HEK293 (cell line): ENCODE data around the gene GPR158.

Source experiments
- CTCF ChIA-PET: fragments of 350-600 bp; formaldehyde crosslinking; extraction: SDS; loops from one replicate; lab custom pipeline; 2021; ENCODE audit warnings: antibody characterized with exemption; lab: Yijun Ruan, JAX
- POLR2A ChIA-PET: fragments of 300-600 bp; formaldehyde crosslinking; extraction: SDS; loops from one replicate; lab custom pipeline; 2020; ENCODE audit warnings: antibody characterized with exemption, inconsistent platforms; lab: Yijun Ruan, JAX
- H3K27ac ChIP-seq: fragments of 200-500 bp; sonication (Bioruptor generic); 2 replicates; pipeline ENCODE4 v1.5.1; 2014; ENCODE audit warnings: low read depth, low read length, control low read depth, inconsistent platforms; ENCODE audit errors: extremely low read depth
- H3K36me3 ChIP-seq, 2 experiments: fragments of 200-500 bp in 1 of 2; sonication (Bioruptor generic) in 1 of 2; 1 replicate in 1 of 2; 2 replicates in 1 of 2; pipeline ENCODE4 v1.5.1; 2014 to 2017; ENCODE audit warnings: inconsistent platforms in 2 of 2, low read length in 2 of 2; ENCODE audit not compliant: control insufficient read depth in 2 of 2, insufficient read depth in 1 of 2
- H3K4me1 ChIP-seq: fragments of 200-500 bp; sonication (Bioruptor generic); 2 replicates; pipeline ENCODE4 v1.5.1; 2014; ENCODE audit warnings: mild to moderate bottlenecking, low read length, inconsistent platforms; ENCODE audit not compliant: control insufficient read depth, insufficient read depth
- H3K4me3 ChIP-seq: 2 replicates; pipeline ENCODE4 v1.5.1; 2011; ENCODE audit warnings: low read depth, mild to moderate bottlenecking, control low read depth, low read length, moderate library complexity
- H3K9me3 ChIP-seq: fragments of 200-500 bp; sonication (Bioruptor generic); 2 replicates; pipeline ENCODE4 v1.5.1; 2014; ENCODE audit warnings: low read depth, low read length, inconsistent platforms; ENCODE audit not compliant: control insufficient read depth, insufficient read depth
- ELK4 ChIP-seq: IDR thresholded peaks from 2 replicates; pipeline ENCODE4 v1.6.1; 2011; ENCODE audit warnings: mild to moderate bottlenecking, low read depth, low read length, borderline replicate concordance
- MEIS1 ChIP-seq: sonication (generic); formaldehyde crosslinking; IDR thresholded peaks from 2 replicates; pipeline ENCODE4 v1.8.1; 2022; ENCODE audit warnings: missing genetic modification reagents, mild to moderate bottlenecking, borderline replicate concordance
- MZF1 ChIP-seq: fragments of 450-650 bp; formaldehyde crosslinking; IDR thresholded peaks from 2 replicates; pipeline ENCODE4 v1.5.1; 2017; ENCODE audit warnings: missing biosample characterization, missing genetic modification characterization, borderline replicate concordance
- REST ChIP-seq: fragments of 450-650 bp; formaldehyde crosslinking; IDR thresholded peaks from 2 replicates; pipeline ENCODE4 v1.5.1; 2016; ENCODE audit warnings: missing biosample characterization, missing genetic modification characterization
- ZBTB26 ChIP-seq: fragments of 450-650 bp; formaldehyde crosslinking; optimal IDR thresholded peaks from 2 replicates; pipeline ENCODE3; 2016; ENCODE audit warnings: missing biosample characterization, mild to moderate bottlenecking, missing genetic modification characterization
- ZEB2 ChIP-seq: fragments of 450-650 bp; formaldehyde crosslinking; IDR thresholded peaks from 2 replicates; pipeline ENCODE4 v1.5.1; 2016; ENCODE audit warnings: missing biosample characterization, missing genetic modification characterization
- ZFP37 ChIP-seq: fragments of 450-650 bp; formaldehyde crosslinking; IDR thresholded peaks from 2 replicates; pipeline ENCODE4 v1.5.1; 2016; ENCODE audit warnings: missing biosample characterization, missing genetic modification characterization
- ZNF138 ChIP-seq: fragments of 450-650 bp; formaldehyde crosslinking; IDR thresholded peaks from 2 replicates; pipeline ENCODE4 v1.5.1; 2016; ENCODE audit warnings: missing biosample characterization, missing genetic modification characterization, borderline replicate concordance
- ZNF140 ChIP-seq: fragments of 450-650 bp; formaldehyde crosslinking; IDR thresholded peaks from 2 replicates; pipeline ENCODE4 v1.5.1; 2016; ENCODE audit warnings: missing biosample characterization, missing genetic modification characterization
- ZNF157 ChIP-seq: fragments of 450-650 bp; formaldehyde crosslinking; IDR thresholded peaks from 2 replicates; pipeline ENCODE4 v1.5.1; 2016; ENCODE audit warnings: missing biosample characterization, missing genetic modification characterization
- ZNF184 ChIP-seq: fragments of 450-650 bp; IDR thresholded peaks from 2 replicates; pipeline ENCODE4 v1.5.1; 2018; ENCODE audit warnings: missing biosample characterization, mild to moderate bottlenecking, missing genetic modification characterization
- ZNF19 ChIP-seq: fragments of 450-650 bp; formaldehyde crosslinking; IDR thresholded peaks from 2 replicates; pipeline ENCODE4; 2016; ENCODE audit warnings: missing biosample characterization, missing genetic modification characterization, low read depth
- ZNF248 ChIP-seq: fragments of 450-650 bp; formaldehyde crosslinking; IDR thresholded peaks from 2 replicates; pipeline ENCODE4 v1.5.1; 2017; ENCODE audit warnings: missing biosample characterization, missing genetic modification characterization
- ZNF26 ChIP-seq: fragments of 450-650 bp; formaldehyde crosslinking; IDR thresholded peaks from 2 replicates; pipeline ENCODE4 v1.5.1; 2016; ENCODE audit warnings: missing biosample characterization, missing genetic modification characterization
- ZNF501 ChIP-seq: fragments of 450-650 bp; formaldehyde crosslinking; IDR thresholded peaks from 2 replicates; pipeline ENCODE4 v1.5.1; 2016; ENCODE audit warnings: missing biosample characterization, missing genetic modification characterization
- ZNF548 ChIP-seq: fragments of 450-650 bp; formaldehyde crosslinking; IDR thresholded peaks from 2 replicates; pipeline ENCODE4 v1.5.1; 2016; ENCODE audit warnings: missing biosample characterization, missing genetic modification characterization
- ZNF555 ChIP-seq: fragments of 450-650 bp; formaldehyde crosslinking; conservative IDR thresholded peaks from 2 replicates; pipeline ENCODE4 v1.5.1; 2017; ENCODE audit warnings: missing biosample characterization, mild to moderate bottlenecking, missing genetic modification characterization, inconsistent platforms
- ZNF558 ChIP-seq: fragments of 450-650 bp; formaldehyde crosslinking; IDR thresholded peaks from 2 replicates; pipeline ENCODE4 v1.5.1; 2016; ENCODE audit warnings: missing biosample characterization, missing genetic modification characterization
- ZNF561 ChIP-seq: fragments of 450-650 bp; IDR thresholded peaks from 2 replicates; pipeline ENCODE4 v1.5.1; 2018; ENCODE audit warnings: missing biosample characterization, missing genetic modification characterization, borderline replicate concordance
- ZNF701 ChIP-seq: fragments of 450-650 bp; formaldehyde crosslinking; IDR thresholded peaks from 2 replicates; pipeline ENCODE4 v1.5.1; 2016; ENCODE audit warnings: missing biosample characterization, missing genetic modification characterization
- ZNF785 ChIP-seq: fragments of 450-650 bp; formaldehyde crosslinking; IDR thresholded peaks from 2 replicates; pipeline ENCODE4 v1.5.1; 2016; ENCODE audit warnings: missing biosample characterization, missing genetic modification characterization
- ZNF791 ChIP-seq: fragments of 450-650 bp; formaldehyde crosslinking; IDR thresholded peaks from 2 replicates; pipeline ENCODE4 v1.5.1; 2016; ENCODE audit warnings: missing biosample characterization, missing genetic modification characterization

Gene GPR158

GRCh38 chr10:25504306-25504705, 329.5 kb downstream of the GPR158 start (continued):
- TF ChIP-seq ZNF248 (tag by site-specific recombination) (no peak), ZNF140 (tag by site-specific recombination) (no peak), ZNF26 (no peak), ZNF561 (tag by site-specific recombination) (no peak), ZNF157 (tag by site-specific recombination) (no peak), ZNF19 (tag by site-specific recombination) (no peak), REST (tag by site-specific recombination) (no peak)

- no peak for TF ChIP-seq ZNF791 (tag by site-specific recombination)
- no peak for TF ChIP-seq ZNF138 (tag by site-specific recombination)
- TF ChIP-seq ZNF501 (tag by site-specific recombination), result no peak
- no peak for TF ChIP-seq ZNF548 (tag by site-specific recombination)
- TF ChIP-seq ZBTB26 (tag by site-specific recombination), result no peak
- no peak for TF ChIP-seq ZNF26
- TF ChIP-seq ZFP37 (tag by site-specific recombination), result no peak
- TF ChIP-seq MZF1, result no peak
- no peak for TF ChIP-seq ZNF558 (tag by site-specific recombination)
- no peak for TF ChIP-seq ZNF701 (tag by site-specific recombination)
- TF ChIP-seq ELK4, result no peak
- TF ChIP-seq ZEB2 (tag by site-specific recombination), result no peak
- TF ChIP-seq ZNF555 (tag by site-specific recombination), result no peak
- no peak for TF ChIP-seq MEIS1 (CRISPR knock-in tag)
- TF ChIP-seq ZNF184, result no peak
- no peak for TF ChIP-seq ZNF785 (tag by site-specific recombination)
- Histone ChIP-seq H3K4me1 (no peaks in the 10 kb centered on the region), H3K4me3 (no peak overlapping the region), H3K27ac (no peak overlapping the region), H3K9me3 (no peaks in the 10 kb centered on the region), H3K36me3 (no peaks in the 10 kb centered on the region)
- ChIA-PET POLR2A (no interaction called here), CTCF (interaction anchor here (1.4 kb wide), 1 partner anchor 18 kb away, joined by 4 read pairs; no protein-coding TSS in a partner anchor)
Observed at GRCh38 chr10:25504838-25505237, 330.0 kb downstream of the GPR158 start.
